ENCODE measurements around the gene RADIL. TPM values are rescaled to one million over a fixed set of nuclear protein-coding genes. Genes with fewer than 3 reads are reported as not detected.

Gene RADIL
- total and polyA plus RNA-seq, 8 donors: 1.2 to 21.6 (median 3.0) TPM; not detected in 1

DNA sequence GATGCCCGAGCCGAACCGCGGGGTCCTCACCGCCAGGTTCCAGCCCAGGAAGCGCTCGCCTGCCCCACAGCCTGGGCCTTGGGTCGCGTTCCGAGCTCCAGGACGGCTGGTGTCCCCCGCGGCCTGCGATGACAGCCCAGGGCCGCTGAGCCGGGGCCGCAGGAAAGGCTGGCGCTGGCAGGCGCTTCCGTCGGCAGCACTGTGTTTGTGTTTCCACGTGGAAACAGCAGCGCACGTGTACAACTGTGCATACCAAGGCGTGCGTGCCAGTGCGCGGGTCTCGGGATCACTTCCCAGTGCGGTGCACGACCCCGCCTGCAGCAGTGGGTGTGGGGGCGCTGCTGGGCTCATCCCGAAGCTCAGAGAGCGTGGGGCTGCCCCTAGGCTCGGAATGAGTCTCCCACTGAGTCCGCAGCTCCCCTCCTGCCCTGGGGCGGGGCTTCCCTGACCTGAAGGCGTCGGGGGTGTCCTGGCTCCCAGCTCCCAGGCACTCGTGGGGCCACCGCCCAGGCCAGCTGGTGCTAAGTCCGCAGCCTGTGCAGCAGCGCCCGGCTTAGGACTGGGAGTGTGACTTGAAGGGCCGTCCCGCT, 90.9 kb downstream of the RADIL start:
- DNase-seq: peak in 1 of 2 donors; percentile 78
- 35 to 55% (median 44%) methylated on average over 33 to 47 of the region's 47 CpGs; no CpG with 5 or more reads in 1 of the 5 donors for WGBS, 5 donors
- peaks cover 5 to 20% (median 11%) of the 10 kb centered on the region in 4 donors for H3K4me1 ChIP-seq
- no peaks in the 10 kb centered on the region for H3K27me3 ChIP-seq
- peak overlapping the region; percentile 35 to 53 (median 50) for H3K4me3 ChIP-seq
- H3K36me3 ChIP-seq: peaks cover 38 to 54% (median 48%) of the 10 kb centered on the region in 4 donors
- H3K9me3 ChIP-seq: no peaks in the 10 kb centered on the region
- TF ChIP-seq POLR2AphosphoS5 (IDR thresholded peaks at IDR 0.05): peak in 1 of 3 donors; percentile 10
- no peak for TF ChIP-seq POLR2A (IDR thresholded peaks at IDR 0.05)
- TF ChIP-seq EP300 (IDR thresholded peaks at IDR 0.05): no peak
- intact Hi-C loops (cut with DNase I; ENCODE audit: low total_unique reads): no loop called here
- peak overlapping the region in 3 of 5 donors; percentile 35 to 77 (median 42) for H3K27ac ChIP-seq

- no peaks in the 10 kb centered on the region for H3K9me3 ChIP-seq
- peak overlapping the region in 3 of 5 donors; percentile 35 to 77 (median 42) for H3K27ac ChIP-seq
- DNase-seq: peak; percentile 33 to 94
- intact Hi-C loops (cut with DNase I; ENCODE audit: low total_unique reads): no loop called here
- 45 to 65% (median 61%) methylated on average over 18 to 50 of the region's 50 CpGs for WGBS, 5 donors
- TF ChIP-seq CTCF (IDR thresholded peaks at IDR 0.05): peak in 5 of 7 experiments; percentile 9 to 83 (median 44)
- no peak for TF ChIP-seq POLR2A (IDR thresholded peaks at IDR 0.05)
- H3K36me3 ChIP-seq: peaks cover 45 to 61% (median 55%) of the 10 kb centered on the region in 4 donors
- H3K4me3 ChIP-seq: peak overlapping the region; percentile 35 to 53 (median 50)
- H3K27me3 ChIP-seq: no peaks in the 10 kb centered on the region
- peaks cover 5 to 20% (median 11%) of the 10 kb centered on the region in 4 donors for H3K4me1 ChIP-seq
Measured at GRCh38 chr7:4791738-4792536, 91.6 kb downstream of the RADIL start.

DNA sequence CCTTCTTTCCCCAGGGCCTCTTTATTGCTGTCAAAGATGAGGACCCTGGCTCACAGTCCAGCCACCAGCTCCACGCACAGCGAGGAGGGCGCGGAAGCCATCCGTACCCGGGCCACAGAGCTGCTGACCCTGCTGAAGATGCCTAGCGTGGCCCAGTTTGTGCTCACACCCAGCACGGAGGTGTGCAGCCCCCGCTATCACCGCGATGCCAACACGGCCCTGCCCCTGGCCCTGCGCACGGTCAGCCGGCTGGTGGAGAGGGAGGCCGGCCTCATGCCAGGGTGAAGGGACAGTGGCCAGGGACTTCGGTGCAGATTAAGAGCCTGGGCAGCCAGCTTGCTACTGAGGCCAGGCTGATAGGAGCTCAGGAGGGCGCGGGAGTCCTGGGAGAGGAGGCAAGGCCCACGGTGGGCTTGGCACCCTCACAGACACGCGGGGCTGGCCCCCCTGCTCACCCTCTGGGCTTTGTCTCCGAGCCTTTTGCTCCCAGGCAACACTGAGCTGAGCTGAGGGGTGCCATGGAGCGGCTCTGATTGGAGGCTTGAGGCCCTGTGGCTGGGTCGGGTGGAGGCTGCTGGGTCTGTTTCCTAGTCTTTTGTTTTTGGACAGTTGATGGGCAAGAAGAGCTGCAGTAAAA, 92.3 kb downstream of the RADIL start:
- 92 to 97% (median 94%) methylated on average over 14 to 25 of the region's 25 CpGs for WGBS, 5 donors
- peak overlapping the region in 1 of 5 donors; percentile 77 for H3K27ac ChIP-seq

GRCh38 chr7:4790516-4790991, 93.0 kb downstream of the RADIL start:
- intact Hi-C loops (cut with DNase I; ENCODE audit: low total_unique reads): no loop called here

More for the DNA sequence above, 92.3 kb downstream of the RADIL start:
- no peak for TF ChIP-seq CTCF (IDR thresholded peaks at IDR 0.05)
- no peak for TF ChIP-seq POLR2AphosphoS5 (IDR thresholded peaks at IDR 0.05)
- TF ChIP-seq EP300 (IDR thresholded peaks at IDR 0.05): no peak
- no peak for TF ChIP-seq POLR2A (IDR thresholded peaks at IDR 0.05)
- peaks cover 5 to 20% (median 11%) of the 10 kb centered on the region in 4 donors for H3K4me1 ChIP-seq
- peaks cover 52 to 68% (median 62%) of the 10 kb centered on the region in 4 donors for H3K36me3 ChIP-seq
- intact Hi-C loops (cut with DNase I; ENCODE audit: low total_unique reads): no loop called here
- no peaks in the 10 kb centered on the region for H3K27me3 ChIP-seq
- DNase-seq: no peak
- H3K9me3 ChIP-seq: no peaks in the 10 kb centered on the region
- no peak overlapping the region for H3K4me3 ChIP-seq

More at GRCh38 chr7:4790516-4790991, 93.0 kb downstream of the RADIL start:
- Histone ChIP-seq H3K9me3 (no peaks in the 10 kb centered on the region), H3K27me3 (no peaks in the 10 kb centered on the region), H3K4me1 (peaks cover 5 to 20% (median 11%) of the 10 kb centered on the region in 4 donors), H3K36me3 (peaks cover 59 to 74% (median 69%) of the 10 kb centered on the region in 4 donors), H3K4me3 (no peak overlapping the region), H3K27ac (no peak overlapping the region)
- WGBS, 5 donors: 93 to 96% (median 95%) methylated on average over 6 to 24 of the region's 24 CpGs
- DNase-seq: no peak
- no peak for TF ChIP-seq EP300 (IDR thresholded peaks at IDR 0.05)
- TF ChIP-seq POLR2AphosphoS5 (IDR thresholded peaks at IDR 0.05): no peak
- TF ChIP-seq POLR2A (IDR thresholded peaks at IDR 0.05): no peak
- no peak for TF ChIP-seq CTCF (IDR thresholded peaks at IDR 0.05)

Data from stomach (tissue), 9 donors.